Trophoblast cell (in vitro differentiated cells and primary cell): ENCODE results near the gene ORC3.
"Not testable (repeated sequence)": the region's sequence is repeated elsewhere in the genome, so short reads cannot be mapped to it uniquely, and the experiment has no call there.

Experiments
- DNase-seq, 2 donors: peaks; one replicate each; pipeline ENCODE4 v3.0.0-alpha.2; 2016
- H2AFZ ChIP-seq: 2 replicates; pipeline ENCODE4 v1.6.1; 2013; ENCODE audit warnings: low read length, moderate library complexity, mild to moderate bottlenecking; ENCODE audit not compliant: insufficient read depth, poor library complexity
- H2AK5ac ChIP-seq: 2 replicates; pipeline ENCODE4 v1.6.1; 2013; ENCODE audit warnings: mild to moderate bottlenecking, low read length
- H2BK120ac ChIP-seq: 2 replicates; pipeline ENCODE4 v1.6.1; 2013; ENCODE audit warnings: low read length, mild to moderate bottlenecking, moderate library complexity; ENCODE audit not compliant: insufficient read depth, poor library complexity
- H2BK12ac ChIP-seq: 2 replicates; pipeline ENCODE4 v1.6.1; 2013; ENCODE audit warnings: mild to moderate bottlenecking, low read length, moderate library complexity
- H2BK5ac ChIP-seq: 2 replicates; pipeline ENCODE4 v1.6.1; 2013; ENCODE audit warnings: low read length, low read depth, moderate library complexity, mild to moderate bottlenecking; ENCODE audit not compliant: poor library complexity
- H3K14ac ChIP-seq: 2 replicates; pipeline ENCODE4 v1.6.1; 2013; ENCODE audit warnings: mild to moderate bottlenecking, low read length
- H3K18ac ChIP-seq: 2 replicates; pipeline ENCODE4 v1.6.1; 2013; ENCODE audit warnings: mild to moderate bottlenecking, low read length
- H3K23ac ChIP-seq: 2 replicates; pipeline ENCODE4 v1.6.1; 2013; ENCODE audit warnings: low read length
- H3K27ac ChIP-seq: 2 replicates; pipeline ENCODE4 v1.5.1; 2013; ENCODE audit warnings: low read depth, mild to moderate bottlenecking, inconsistent platforms, low read length, moderate library complexity
- H3K27me3 ChIP-seq: 2 replicates; pipeline ENCODE4 v1.6.1; 2013; ENCODE audit warnings: inconsistent platforms, mild to moderate bottlenecking, low read length, moderate library complexity; ENCODE audit not compliant: insufficient read depth
- H3K36me3 ChIP-seq, 2 experiments: 1 replicate in 1 of 2; 2 replicates in 1 of 2; pipeline ENCODE4 v1.6.1; 2013; ENCODE audit warnings: low read length in 2 of 2, mild to moderate bottlenecking in 2 of 2, moderate library complexity in 1 of 2; ENCODE audit not compliant: insufficient read depth in 2 of 2, control insufficient read depth in 1 of 2
- H3K4ac ChIP-seq: 2 replicates; pipeline ENCODE4 v1.6.1; 2013; ENCODE audit warnings: low read depth, mild to moderate bottlenecking, low read length, moderate library complexity
- H3K4me1 ChIP-seq, 2 experiments: 1 replicate in 1 of 2; 2 replicates in 1 of 2; pipeline ENCODE4 v1.6.1; 2013; ENCODE audit warnings: low read length in 2 of 2, mild to moderate bottlenecking in 2 of 2, moderate library complexity in 1 of 2; ENCODE audit not compliant: insufficient read depth in 2 of 2, control insufficient read depth in 1 of 2
- H3K4me2 ChIP-seq: 2 replicates; pipeline ENCODE4 v1.6.1; 2013; ENCODE audit warnings: inconsistent platforms, mild to moderate bottlenecking, low read length, moderate library complexity
- H3K4me3 ChIP-seq: 2 replicates; pipeline ENCODE4 v1.5.1; 2013; ENCODE audit warnings: mild to moderate bottlenecking, low read depth, low read length, inconsistent platforms
- H3K79me1 ChIP-seq: one replicate; pipeline ENCODE4 v1.6.1; 2013; ENCODE audit warnings: low read length
- H3K79me2 ChIP-seq: 2 replicates; pipeline ENCODE4 v1.6.1; 2013; ENCODE audit warnings: low read length, mild to moderate bottlenecking; ENCODE audit not compliant: control insufficient read depth, insufficient read depth, poor library complexity
- H3K9ac ChIP-seq: 2 replicates; pipeline ENCODE4 v1.6.1; 2013; ENCODE audit warnings: mild to moderate bottlenecking, low read length
- H3K9me3 ChIP-seq: 2 replicates; pipeline ENCODE4 v1.6.1; 2013; ENCODE audit warnings: low read depth, mild to moderate bottlenecking, control low read depth, inconsistent platforms, low read length; ENCODE audit not compliant: insufficient read depth
- H4K12ac ChIP-seq: 2 replicates; pipeline ENCODE4 v1.6.1; 2013; ENCODE audit warnings: low read depth, mild to moderate bottlenecking, low read length, moderate library complexity
- H4K8ac ChIP-seq: 2 replicates; pipeline ENCODE4 v1.6.1; 2013; ENCODE audit warnings: low read depth, mild to moderate bottlenecking, low read length, moderate library complexity
- H4K91ac ChIP-seq: one replicate; pipeline ENCODE4 v1.6.1; 2013; ENCODE audit warnings: low read depth, mild to moderate bottlenecking, low read length, moderate library complexity
- WGBS: extraction: QIAGEN DNeasy Blood & Tissue Kit; methylation state at CpG from one replicate; pipeline ENCODE4 v1.1.7; 2013; ENCODE audit warnings: missing lambda C conversion rate; ENCODE audit not compliant: insufficient read length, insufficient coverage; ENCODE audit errors: extremely low coverage; 5-methylcytosine and 5-hydroxymethylcytosine counted together

Gene ORC3

DNA sequence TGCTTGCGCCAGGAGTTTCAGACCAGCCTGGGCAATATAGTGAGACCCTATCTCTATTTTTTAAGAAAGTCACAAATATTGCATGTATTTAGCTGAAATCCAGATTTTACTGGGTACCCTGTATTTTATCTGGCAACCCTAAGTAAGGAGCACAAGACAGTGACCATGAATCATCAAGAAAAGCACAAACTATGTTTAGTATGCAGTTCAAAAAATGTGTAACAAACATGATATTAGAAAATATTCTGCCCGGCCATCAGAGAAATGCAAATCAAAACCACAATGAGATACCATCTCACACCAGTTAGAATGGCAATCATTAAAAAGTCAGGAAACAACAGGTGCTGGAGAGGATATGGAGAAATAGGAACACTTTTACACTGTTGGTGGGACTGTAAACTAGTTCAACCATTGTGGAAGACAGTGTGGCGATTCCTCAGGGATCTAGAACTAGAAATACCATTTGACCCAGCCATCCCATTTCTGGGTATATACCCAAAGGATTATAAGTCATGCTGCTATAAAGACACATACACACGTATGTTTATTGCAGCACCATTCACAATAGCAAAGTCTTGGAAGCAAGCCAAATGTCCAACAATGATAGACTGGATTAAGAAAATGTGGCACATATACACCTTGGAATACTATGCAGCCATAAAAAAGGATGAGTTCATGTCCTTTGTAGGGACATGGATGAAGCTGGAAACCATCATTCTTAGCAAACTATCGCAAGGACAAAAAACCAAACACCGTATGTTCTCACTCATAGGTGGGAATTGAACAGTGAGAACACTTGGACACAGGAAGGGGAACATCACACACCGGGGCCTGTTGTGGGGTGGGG is 118.9 kb downstream of the ORC3 start:
- H2BK12ac ChIP-seq, H2AFZ ChIP-seq, H3K79me1 ChIP-seq, H2BK5ac ChIP-seq, H3K27me3 ChIP-seq, H4K12ac ChIP-seq, H3K14ac ChIP-seq, H3K4me2 ChIP-seq, H4K91ac ChIP-seq, H4K8ac ChIP-seq, H3K27ac ChIP-seq, H3K23ac ChIP-seq, H3K18ac ChIP-seq, H3K4me3 ChIP-seq, H3K4me1 ChIP-seq, H3K36me3 ChIP-seq, H3K4ac ChIP-seq, H3K79me2 ChIP-seq, H3K9me3 ChIP-seq, H2BK120ac ChIP-seq, H3K9ac ChIP-seq, H2AK5ac ChIP-seq: not testable (repeated sequence)
- no CpG with 5 or more reads among the region's 7 CpGs for WGBS
- peak in 1 of 2 donors; percentile 52 for DNase-seq

DNA sequence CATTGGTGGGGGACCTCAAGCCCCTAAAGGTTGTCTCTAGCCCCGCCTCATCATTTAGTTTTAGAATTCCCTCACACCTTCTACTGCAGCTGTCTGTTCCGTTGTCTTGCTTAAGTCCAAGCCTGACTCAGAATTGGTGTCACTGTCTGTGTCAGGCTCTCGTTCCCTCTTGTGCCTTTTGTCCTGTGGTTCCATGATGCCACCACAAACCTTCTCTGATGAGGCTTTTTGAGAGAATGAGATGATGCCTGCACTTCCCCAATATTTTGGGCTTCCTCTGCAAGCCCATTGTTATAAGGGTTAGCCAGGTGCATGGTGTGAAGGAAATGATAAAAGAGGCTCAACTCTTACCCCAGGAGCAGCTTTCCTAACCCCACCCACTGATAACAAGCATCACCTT is 120.2 kb downstream of the ORC3 start:
- H4K91ac ChIP-seq, result no peak overlapping the region
- no peak overlapping the region for H3K4ac ChIP-seq
- no peak for DNase-seq
- no peaks in the 10 kb centered on the region for H3K79me1 ChIP-seq
- H2BK120ac ChIP-seq, result no peak overlapping the region
- H2BK5ac ChIP-seq, result no peak overlapping the region
- H3K14ac ChIP-seq, result no peak overlapping the region
- WGBS, result no CpG with 5 or more reads among the region's 3 CpGs
- no peaks in the 10 kb centered on the region for H3K4me1 ChIP-seq
- H2BK12ac ChIP-seq, result no peak overlapping the region
- H4K8ac ChIP-seq, result no peak overlapping the region
- H2AFZ ChIP-seq, result no peak overlapping the region
- no peak overlapping the region for H3K4me2 ChIP-seq
- H3K9me3 ChIP-seq, result no peaks in the 10 kb centered on the region
- no peak overlapping the region for H3K23ac ChIP-seq
- no peak overlapping the region for H2AK5ac ChIP-seq
- H4K12ac ChIP-seq, result no peak overlapping the region
- no peaks in the 10 kb centered on the region for H3K79me2 ChIP-seq
- no peak overlapping the region for H3K18ac ChIP-seq
- no peaks in the 10 kb centered on the region for H3K27me3 ChIP-seq
- H3K27ac ChIP-seq, result no peak overlapping the region
- no peak overlapping the region for H3K9ac ChIP-seq
- no peaks in the 10 kb centered on the region for H3K36me3 ChIP-seq
- no peak overlapping the region for H3K4me3 ChIP-seq

DNA sequence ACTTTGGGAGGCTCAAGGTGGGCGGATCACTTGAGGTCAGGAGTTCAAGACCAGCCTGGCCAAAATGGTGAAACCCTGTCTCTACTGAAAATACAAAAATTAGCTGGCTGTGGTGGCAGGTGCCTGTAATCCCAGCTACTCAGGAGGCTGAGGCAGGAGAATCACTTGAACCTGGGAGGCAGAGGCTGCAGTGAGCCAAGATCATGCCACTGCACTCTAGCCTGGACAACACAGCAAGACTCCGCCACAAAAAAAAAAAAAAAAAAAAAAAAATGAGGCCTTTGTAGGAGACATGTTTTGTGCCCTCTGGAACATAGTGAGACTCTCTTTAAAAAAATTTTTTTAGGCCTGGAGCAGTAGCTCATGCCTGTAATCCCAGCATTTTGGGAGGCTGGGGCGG is 122.8 kb downstream of the ORC3 start:
- not testable (repeated sequence) for H4K91ac ChIP-seq, H3K4me1 ChIP-seq, H2BK12ac ChIP-seq, H3K4me3 ChIP-seq, DNase-seq, H4K8ac ChIP-seq, H3K4ac ChIP-seq, H3K23ac ChIP-seq, H3K18ac ChIP-seq, H3K14ac ChIP-seq, H3K79me1 ChIP-seq, H3K27ac ChIP-seq, H2AFZ ChIP-seq, H2AK5ac ChIP-seq, H3K9ac ChIP-seq, H3K36me3 ChIP-seq, H2BK5ac ChIP-seq, H2BK120ac ChIP-seq, H3K79me2 ChIP-seq, H3K9me3 ChIP-seq, H3K4me2 ChIP-seq, H4K12ac ChIP-seq, H3K27me3 ChIP-seq
- no CpG with 5 or more reads among the region's 3 CpGs for WGBS

DNA sequence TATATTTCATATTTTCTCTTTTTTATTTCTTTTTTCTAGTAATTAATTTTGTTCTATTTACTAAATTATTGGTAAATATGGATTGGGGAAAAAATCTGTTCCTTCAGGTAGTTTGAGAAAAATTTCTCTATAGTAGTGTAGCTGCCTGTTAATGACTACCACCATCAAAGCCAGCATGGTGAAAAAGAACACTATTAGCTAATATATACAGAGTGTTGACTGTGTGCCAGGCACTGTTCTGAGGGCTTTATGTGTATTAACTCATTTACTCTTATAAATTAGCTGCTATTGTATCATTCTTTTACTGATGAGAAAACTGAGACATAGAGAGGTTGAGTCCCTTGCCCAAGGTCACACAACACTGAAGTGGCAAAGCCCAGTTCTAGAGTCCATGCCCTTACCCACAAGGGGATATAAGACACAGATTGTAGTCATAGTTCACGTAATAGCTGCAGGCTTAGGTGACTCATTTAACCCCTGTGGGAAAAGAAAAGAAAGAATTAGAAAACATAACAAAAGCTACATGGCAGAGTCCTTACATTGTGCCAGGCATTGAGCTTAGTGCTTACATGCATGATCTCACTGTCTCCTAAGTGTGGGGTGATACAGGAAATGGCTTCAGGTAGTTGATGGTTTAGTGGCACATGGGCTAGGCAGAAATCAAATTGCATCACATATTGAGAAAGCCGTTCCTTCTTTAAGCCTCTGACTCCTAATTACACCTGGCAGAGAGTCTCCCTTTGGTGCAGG is 124.3 kb downstream of the ORC3 start:
- Histone ChIP-seq H3K79me1 (no peaks in the 10 kb centered on the region), H3K79me2 (no peaks in the 10 kb centered on the region), H4K8ac (no peak overlapping the region), H3K9ac (no peak overlapping the region), H3K23ac (no peak overlapping the region), H2BK12ac (no peak overlapping the region), H4K91ac (no peak overlapping the region), H3K4ac (no peak overlapping the region), H3K14ac (no peak overlapping the region), H3K4me2 (no peak overlapping the region), H2BK120ac (no peak overlapping the region), H3K27ac (no peak overlapping the region), H3K27me3 (no peaks in the 10 kb centered on the region), H2AK5ac (no peak overlapping the region), H2AFZ (no peak overlapping the region), H3K9me3 (no peaks in the 10 kb centered on the region), H3K4me3 (no peak overlapping the region), H3K18ac (no peak overlapping the region), H4K12ac (no peak overlapping the region), H3K36me3 (no peaks in the 10 kb centered on the region), H2BK5ac (no peak overlapping the region), H3K4me1 (peaks cover 0 to 11% of the 10 kb centered on the region in 2 experiments)
- peak in 1 of 2 donors; percentile 62 for DNase-seq
- WGBS, result no CpG with 5 or more reads among the region's 2 CpGs
